GM19023 (cell line): Measurements from ENCODE around the gene DOK7.

Experiments
- ATAC-seq: cut with Tn5 transposase; IDR thresholded peaks from one replicate; pipeline ENCODE4 v1.9.1; 2021; ENCODE audit warnings: mild to moderate bottlenecking, moderate library complexity; ENCODE audit not compliant: unreplicated experiment

The DOK7 gene

DNA sequence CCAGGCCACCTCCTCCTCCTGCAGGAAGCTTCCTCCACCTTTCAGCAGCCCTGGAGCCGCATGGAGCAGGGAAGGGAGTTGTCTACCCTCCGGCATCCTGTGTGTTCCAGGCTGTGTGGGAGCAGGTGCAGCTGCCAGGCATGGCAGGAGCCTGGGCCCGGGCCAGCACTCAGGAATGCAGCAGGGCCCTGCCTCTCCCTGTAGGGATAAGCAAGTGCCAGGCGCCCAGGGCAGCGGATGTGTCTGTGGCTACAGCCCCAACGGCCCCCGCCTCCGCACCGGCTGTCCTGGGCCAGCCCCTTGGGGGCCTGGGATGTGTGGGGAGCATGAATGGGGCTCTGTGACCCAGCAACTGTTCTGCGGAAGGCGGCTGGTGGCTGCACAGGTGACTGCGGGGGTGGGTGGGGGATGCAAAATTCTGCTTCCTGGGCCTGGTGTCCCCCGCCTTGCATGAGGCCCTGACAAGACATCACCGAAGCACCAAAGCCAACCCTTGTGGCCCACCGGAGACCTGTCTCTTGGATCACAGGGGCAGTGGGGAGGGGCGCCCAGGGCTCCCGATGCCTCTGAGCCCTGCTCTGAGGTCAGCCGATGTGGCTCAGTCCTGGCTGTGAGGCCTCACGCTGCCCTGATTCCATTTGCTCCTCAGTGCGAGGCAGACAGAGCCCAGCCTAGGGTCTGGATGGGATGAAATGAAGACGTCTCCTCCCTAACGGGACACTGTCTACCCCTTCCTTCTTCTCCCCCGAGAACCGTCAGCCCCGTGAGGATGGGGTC, 1.4 kb upstream of the DOK7 start:
- no peak for ATAC-seq

DNA sequence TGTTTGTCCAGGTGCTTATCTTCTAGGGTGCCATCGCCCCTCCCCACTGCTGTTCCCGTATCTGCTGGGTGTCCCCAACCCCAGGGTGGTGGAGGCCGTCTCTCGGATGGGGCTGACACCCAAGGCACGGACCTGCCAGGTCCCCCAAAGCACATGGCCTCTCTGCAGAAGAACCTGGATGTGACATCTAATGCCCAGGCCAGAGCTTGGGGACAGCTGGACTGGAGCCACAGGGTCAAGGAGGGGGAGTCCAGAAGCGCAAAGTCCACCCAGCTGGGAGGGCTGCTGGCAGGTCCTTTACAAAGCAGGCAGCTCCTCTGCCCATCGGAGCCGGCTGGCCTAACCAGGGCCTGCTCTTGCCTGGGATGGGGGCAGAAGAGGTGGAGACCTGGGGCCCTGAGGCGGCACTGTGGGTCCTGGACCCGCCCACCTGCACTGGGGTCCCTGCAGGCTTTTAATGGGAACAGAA, 751 bp upstream of the DOK7 start:
- no peak for ATAC-seq

DNA sequence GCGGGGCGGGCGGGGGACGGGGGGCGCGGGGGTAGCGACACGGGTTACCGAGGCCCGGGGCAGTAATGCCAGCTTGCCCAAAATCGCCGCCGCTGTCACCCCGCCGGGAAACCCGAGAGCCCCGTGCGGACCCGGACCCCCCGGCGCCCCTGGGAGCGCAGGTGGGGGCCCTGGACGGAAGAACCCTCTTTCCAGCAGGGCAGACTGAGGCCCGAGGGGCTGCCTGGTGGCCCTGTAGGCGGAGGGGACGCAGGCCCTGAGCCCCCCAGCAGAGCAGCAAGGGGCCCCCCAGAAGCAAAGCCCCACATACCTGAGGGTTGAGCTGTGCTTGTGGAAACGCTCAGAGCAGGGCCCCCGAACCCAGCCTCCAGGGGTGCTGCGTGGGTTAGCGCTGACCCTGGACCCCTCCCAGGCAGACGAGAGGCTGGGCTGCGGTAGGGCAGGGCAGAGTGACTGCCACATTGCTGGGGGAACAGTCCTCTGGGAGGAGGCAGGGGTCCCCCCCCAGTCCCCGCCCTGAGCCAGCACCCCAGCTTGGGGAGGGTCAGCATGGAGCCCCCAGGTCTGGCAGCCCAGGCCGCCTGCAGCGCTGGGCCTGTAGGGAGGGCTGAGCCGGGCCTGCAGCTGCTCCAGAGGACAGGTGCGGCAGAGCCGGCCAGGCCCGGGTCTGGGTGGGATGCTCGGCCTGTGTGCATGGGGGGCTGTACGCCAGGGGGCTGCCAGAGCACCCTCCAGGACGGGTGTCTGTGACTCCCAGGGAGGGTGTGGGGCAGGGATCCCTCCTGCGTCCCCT, 646 bp downstream of the DOK7 start:
- ATAC-seq: no peak

DNA sequence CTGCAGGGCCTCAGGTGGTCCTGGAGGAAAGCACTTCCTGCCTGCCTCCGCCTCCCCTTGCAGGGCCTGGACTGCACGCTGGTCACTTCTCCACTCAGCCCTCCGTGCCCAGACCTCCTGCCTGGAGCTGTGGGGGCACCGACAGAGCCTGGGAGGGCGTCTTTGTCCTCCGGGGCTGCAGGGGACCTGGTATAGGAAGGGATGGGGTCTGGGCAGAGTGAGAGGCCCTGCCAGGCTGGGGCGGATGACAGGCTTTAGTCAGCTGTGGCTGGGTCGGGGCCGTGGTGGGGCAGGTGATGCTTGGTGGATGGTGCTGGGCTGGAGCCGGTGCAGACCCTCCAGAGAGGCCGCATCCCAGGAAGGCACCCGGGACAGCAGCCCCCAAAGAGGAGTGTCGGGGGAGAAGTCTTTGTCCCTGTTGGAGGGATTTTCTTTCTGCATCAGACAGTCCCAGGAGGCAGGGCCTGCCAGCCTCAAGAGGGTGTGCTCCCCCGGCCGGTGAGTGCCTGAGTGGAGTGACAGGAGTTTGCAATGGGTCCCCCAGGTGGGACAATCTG, 1.3 kb downstream of the DOK7 start:
- ATAC-seq: no peak

DNA sequence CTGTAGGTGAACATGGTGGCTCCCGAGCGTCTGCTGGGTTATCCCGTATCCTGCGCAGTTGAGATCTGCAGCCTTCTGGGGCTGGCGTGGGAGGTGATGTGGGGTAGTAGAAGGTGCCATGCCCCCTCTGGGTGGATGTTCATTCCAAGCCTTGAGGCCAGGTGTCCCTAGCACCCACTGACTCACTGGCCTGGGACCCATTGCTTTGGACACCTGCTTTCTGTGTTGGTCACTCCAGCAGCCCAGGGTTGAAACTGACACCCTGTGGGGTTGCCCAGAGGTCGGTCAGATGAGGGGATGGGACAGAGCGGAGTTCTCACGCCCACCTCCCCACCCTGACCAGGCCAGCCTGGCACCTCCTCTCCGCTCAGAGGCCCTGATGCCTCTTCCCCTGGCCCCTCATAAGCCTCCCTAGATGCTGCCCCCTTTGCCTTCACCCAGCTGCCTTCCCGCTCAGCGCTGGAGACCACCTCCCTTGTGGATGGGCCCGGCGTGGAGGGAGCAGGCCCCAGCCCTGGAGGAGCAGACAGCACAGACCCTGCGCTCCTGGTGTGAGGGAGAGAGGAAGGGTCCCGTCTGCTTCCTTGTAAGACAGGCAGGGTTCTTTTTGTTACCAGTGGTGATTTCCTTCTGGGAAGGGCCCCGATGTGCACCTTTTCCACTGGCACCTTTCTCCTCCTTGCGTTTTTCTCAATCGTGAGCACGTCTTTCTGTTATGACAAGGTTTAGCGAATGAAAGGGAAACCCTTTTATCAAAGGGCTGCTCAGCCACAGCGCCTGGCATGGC, 2.0 kb downstream of the DOK7 start:
- no peak for ATAC-seq

DNA sequence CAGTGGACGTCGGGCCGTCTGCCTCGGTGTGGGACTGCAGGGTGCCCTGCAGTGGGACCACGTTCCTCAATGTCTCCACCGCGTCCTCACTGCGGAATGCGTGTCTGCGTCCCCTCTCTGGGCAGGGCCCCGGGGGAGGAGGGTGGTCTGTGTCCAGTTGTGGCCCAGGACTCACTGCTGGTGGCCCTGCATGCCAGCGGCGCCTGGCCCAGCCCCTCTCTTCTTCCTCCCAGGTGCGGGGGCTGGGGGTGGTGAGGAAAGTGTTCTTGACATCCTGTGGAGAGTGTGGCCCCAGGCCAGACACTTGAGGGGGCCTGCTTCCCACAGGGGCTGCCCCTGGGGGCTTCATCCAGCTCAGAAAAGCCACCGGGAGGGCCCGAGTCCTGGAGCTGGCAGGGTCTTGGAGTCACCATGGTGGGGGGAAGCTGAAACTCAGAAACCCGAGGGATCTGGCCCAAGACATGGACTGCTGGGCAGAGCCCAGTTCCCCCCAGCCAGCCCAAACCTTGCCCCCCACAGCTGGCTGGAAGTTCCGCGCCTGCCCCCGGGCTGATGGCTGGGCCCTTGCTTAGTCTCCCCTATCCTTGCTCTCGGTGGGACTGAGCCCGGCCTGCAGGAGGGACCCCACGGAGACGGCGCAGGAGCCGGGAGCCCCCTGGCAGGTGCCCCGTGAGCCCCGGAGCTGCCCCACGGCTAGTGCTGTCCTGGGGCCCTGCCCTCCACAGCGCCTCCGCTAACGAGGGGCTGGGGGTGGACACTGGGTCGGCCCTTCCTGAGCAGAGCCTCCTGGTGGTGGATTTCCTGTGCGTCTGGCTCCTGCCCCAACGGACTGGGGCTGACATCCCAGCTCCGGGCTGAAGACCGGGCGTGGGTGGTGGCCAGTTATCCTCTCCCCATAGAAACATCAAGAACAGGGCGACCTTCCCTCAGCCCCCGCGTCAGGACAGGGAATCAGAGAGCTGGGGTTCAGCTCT, 2.9 kb downstream of the DOK7 start:
- no peak for ATAC-seq

DNA sequence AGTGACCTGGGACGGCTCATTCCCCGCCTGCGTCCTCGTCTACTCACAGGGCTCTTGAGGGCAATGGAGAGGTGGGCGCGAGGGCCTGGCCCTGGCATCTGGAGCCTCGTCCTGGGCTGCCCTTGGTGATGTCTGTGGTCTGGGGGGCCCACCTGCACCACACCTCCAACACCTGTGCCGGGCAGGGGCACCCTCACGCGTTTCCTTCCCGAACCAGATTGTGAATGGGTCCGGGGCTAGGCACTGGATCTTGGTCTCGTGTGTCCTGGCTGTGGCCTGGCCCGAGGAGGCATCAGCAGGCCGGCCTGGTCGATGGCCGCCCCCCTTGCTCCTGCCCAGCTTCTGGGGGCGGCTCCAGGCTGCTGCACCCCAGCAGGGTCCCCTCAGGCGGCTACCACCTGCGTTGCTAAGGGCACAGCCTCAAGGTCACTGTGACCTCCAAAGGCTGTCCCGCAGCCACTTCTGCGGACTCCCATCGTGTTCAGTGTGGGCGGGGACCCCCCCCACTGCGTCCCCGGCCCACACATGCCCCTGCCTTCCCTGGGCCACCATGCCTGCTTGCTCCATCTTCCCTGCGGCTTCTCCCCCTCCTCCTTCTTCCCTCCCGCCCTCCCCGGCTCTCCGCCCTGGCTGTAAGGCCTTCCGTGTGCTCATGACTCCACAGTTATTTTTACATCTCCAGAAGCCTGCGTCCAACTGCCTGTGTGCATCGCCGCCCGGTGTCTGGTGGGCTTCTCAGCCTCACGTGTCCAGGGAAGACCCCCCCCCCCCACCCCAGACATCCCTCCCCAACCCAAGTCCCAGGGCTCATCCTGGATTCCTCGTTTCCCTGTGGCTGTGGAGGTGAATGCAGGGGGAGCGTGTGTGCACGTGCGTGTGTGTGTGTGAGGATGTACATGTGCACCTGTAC, 3.8 kb downstream of the DOK7 start:
- ATAC-seq: no peak

DNA sequence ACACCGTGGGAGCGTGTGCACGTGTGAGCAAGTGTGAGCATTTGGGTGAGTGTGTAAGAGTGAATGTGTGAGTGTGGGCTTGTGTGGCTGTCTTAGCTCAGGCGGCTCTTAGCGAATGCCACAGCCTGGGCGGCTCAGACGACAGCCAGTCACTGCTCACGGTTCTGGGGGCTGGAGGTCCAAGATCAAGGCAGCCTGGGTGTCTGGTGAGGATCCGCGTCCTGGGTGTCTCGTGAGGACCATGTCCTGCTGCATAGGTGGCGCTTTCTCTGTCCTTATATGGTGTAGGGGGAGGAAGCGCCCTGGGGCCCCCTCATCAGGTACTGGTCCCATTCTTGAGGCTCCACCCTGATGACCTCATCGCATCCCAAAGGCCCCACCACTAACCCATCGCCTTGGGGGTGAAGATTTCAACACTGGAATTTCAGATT, 4.5 kb downstream of the DOK7 start:
- no peak for ATAC-seq

DNA sequence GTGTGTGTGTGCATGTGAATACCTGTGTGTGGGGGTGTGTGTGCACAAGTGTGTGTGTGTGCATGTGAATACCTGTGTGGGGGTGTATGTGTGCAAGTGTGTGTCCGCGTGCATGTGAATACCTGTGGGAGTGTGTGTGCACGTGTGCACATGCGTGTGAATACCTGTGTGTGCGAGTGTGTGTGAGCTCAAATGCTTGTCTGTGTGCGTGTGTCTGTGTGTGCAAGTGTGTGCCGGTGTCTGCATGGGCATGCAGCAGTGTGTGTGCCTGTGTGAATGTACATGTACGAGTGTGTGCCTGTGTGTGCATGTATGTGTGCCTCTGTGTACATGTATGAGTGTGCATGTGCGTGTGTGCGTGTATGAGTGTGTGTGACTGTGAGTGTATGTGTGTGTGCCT, 5.0 kb downstream of the DOK7 start:
- ATAC-seq: no peak

DNA sequence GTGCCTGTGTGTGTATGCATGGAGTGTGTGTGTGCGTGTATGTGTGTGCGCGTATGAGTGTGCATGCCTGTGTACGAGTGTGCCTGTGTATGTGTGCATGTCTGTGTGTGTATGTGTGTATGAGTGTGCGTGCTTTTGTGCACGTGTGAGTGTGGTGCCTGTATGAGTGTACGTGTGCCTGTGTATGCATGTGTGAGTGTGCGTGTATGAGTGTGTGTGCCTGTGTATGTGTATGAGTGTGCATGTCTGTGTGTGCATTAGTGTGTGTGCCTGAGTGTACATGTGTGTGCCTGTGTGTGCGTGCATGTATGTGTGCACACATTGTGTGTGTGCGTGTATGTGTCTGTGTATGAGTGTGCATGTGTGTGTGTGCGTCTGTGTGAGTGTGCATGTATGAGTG, 5.7 kb downstream of the DOK7 start:
- ATAC-seq: no peak

DNA sequence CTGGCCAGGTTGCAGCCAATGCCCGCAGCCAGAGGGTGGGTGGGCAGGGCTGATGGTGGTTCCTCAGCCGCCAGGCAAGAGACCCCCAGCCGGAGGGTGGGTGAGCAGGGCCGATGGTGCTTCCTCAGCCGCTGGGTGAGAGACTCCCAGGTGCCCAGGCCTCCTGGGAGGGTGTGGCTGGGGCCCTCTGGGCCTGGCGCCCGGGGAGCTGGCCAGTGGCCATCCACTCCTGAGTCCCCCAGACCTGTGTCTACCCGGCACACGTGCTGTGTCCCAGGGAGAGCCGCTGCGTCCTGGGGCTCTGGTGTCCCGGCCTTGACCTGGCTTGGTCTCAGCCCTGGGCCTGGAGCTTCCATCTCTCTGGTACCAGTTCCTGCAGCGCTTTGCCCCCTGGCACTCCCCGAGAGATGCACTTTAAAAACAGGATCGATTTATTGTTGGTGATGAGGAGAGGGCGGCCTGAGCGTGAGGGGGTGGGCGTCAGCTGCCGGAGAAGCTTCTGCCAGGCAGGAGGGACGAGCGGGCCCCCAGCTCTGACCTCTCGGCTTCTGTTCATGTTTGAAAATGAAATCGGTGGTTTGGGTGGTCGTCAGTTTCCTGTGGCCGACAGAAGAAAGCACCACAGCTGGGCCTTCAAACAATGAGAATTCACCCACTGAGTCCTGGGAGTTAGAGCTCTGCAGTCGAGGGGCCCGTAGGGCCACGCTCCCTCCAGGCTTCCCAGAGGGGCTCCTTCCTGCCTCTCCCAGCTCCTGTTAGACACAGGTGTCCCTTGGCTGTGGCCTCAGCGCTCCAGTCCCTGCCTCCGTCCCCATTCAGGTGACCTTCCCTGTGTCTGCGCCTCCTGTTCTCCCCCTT, 6.5 kb downstream of the DOK7 start:
- ATAC-seq: no peak

DNA sequence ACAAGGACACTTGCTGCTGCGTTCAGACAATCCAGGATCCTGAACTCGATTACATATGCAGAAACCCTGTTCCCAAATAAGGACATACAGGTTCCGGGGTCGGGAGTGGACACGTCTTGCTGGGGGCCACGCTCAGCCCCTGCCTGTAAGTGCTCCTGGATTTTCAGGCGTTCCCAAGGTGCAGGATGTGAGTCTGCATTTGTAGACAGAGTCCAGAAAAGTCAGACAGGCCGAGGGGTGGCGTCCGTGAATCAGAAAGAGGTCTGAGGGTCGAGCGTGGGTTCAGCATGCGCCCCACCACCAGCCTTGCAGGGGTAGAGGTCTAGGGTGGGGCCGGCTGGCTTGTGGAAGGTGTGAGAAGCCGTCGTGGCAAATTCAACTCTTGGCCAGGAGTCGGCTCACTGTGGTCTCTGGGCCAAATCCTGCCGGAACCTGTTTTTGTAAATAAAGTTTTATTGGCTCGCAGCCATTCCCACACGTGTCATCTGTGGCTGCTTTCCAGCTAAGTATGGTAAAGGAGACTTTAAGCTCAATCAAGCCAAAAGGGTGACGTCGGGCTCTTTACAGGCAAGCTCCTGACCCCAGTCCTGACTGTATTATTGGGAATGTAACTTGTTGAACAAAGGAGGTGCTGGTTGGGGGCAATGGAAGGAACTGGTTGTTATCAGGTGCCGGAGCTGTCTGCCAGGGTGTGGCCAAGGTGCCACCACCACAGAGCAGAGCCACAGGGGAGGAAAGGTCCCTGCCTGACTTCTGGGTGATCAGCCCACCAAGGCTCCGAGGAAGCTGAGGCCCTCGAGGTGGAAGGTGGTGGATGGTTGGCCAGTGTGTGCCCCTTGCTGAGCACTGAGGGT, 7.4 kb downstream of the DOK7 start:
- no peak for ATAC-seq

DNA sequence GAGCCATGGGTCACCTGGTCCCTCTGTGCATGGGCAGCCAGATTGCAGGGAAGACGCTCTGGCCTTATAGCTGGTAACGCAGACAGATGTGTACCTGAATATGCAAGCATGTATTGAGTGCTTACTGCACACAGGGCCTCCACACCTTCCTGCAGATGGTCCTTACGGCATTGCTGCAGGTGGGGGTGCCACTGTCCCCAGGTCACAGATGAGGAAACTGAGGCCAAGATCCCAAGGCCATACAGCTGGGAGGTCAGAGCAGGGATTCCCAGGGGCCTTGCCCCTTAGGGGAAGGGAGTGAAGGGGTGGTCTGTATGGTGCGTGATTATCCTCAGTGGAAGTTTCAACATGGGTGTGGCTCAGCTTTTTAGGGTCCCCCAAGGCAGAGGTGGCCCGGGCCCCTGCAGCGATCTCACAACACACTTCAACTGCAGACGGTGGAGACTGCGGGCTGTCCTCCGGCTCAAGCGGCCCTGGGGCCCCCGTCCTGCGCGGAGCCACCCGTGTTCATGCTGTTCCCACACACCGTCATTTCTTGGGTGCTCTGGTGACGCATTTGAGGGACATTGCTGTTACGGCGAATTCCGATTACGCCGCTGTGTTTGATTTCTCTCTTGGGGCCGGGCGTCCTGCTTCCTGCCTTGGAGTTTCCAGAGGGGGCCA, 8.1 kb downstream of the DOK7 start:
- no peak for ATAC-seq

DNA sequence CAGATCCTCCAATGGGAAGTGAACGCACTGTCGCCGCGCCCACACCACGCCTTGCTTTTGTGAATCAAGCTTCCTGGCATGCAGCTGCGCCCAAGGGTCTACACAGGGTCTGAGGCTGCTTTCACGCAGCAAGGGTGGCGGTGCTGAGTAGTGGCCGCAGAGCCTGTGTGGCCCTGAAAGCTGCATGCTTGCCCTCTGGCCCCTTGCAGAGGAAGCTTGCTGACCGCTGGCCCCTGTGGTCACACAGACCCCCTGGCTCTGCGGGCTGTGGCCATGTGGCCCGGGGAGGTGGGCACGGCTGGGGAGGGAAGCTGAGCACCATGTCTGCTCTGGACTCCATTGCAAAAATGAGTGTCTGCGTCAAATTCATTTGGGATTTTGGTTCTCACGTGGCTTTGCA, 8.8 kb downstream of the DOK7 start:
- ATAC-seq: no peak

DNA sequence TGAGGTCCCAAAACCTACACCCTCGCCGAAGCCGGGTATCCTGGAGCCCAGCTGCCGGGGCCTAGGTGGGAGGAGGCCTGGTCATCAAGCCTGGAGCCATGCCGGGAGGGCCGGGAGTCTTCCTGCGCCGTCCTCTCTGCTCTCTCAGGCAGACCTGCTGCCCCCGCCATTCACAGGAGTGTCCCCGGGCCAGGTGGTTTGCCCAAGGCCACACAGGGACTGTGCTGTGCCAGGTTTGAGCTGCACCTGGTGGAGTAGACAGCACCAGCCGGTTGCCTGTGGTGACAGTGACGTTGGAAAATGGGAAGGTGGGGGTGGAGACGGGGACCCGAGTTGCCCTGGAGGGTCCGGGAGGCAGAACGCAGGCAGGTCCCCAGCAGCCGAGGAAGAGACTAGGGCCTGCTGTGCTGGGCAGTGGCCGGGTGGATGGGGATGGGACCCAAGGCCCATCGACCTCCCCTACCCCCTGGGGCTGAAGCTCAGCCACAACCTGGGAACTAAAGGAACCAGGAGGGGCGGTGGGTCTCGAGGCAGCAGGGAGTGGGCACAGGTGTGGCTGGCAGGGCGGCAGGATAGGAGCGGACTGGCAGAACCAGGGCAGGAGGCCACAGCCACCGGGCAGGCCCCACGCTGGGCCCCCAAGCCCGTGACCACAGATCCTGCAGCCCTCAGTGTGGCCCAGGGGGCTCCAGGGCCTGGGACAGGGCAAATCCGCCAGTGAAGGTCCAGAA, 9.5 kb downstream of the DOK7 start:
- no peak for ATAC-seq
